K562 (cell line): ENCODE results near the gene AFG1L. TPM values are rescaled to one million over a fixed set of nuclear protein-coding genes. Genes with fewer than 3 reads are reported as not detected.

Experiments
- ATF7 ChIP-seq: fragments of 450-650 bp; IDR thresholded peaks from 2 replicates; pipeline ENCODE4 v1.7.1; 2014; ENCODE audit warnings: mild to moderate bottlenecking, moderate library complexity
- EGR1 ChIP-seq: fragments of 450-650 bp; conservative IDR thresholded peaks from 2 replicates; pipeline ENCODE4 v1.6.1; 2017; ENCODE audit warnings: mild to moderate bottlenecking
- ELF1 ChIP-seq: fragments of 200-800 bp; sonication (Bioruptor generic); IDR thresholded peaks from 2 replicates; pipeline ENCODE4 v1.6.1; 2016; ENCODE audit warnings: missing genetic modification characterization, missing compliant biosample characterization
- MAZ ChIP-seq, 2 experiments: fragments of 450-650 bp in 1 of 2; sonication (generic) in 1 of 2; formaldehyde crosslinking; IDR thresholded peaks in 1 of 2; conservative IDR thresholded peaks in 1 of 2; 2 replicates each; pipeline versions ENCODE4 v1.4.0 to v1.5.0; 2020; ENCODE audit warnings: mild to moderate bottlenecking in 1 of 2, missing genetic modification reagents in 1 of 2
- MGA ChIP-seq: fragments of 450-650 bp; IDR thresholded peaks from 2 replicates; pipeline ENCODE4 v1.6.1; 2016; ENCODE audit warnings: mild to moderate bottlenecking, moderate library complexity
- MYC ChIP-seq, 2 experiments: fragments of 250-450 bp in 1 of 2; sonication (Bioruptor Pico) in 1 of 2; IDR thresholded peaks; 2 replicates each; pipeline versions ENCODE4 v1.5.1 to v1.6.1; 2012 to 2021; ENCODE audit warnings: low read depth in 2 of 2, borderline replicate concordance in 1 of 2, improper control_type of control experiment in 1 of 2, low read length in 1 of 2, mild to moderate bottlenecking in 1 of 2, moderate library complexity in 1 of 2
- POLR3G ChIP-seq: IDR thresholded peaks from 2 replicates; pipeline ENCODE4 v1.6.1; 2011; ENCODE audit not compliant: insufficient read length, insufficient replicate concordance; ENCODE audit errors: extremely low read depth
- POU5F1 ChIP-seq: fragments of 150-350 bp; IDR thresholded peaks from 2 replicates; pipeline ENCODE4 v1.6.1; 2014; ENCODE audit warnings: borderline replicate concordance, low read length, low read depth, mild to moderate bottlenecking; ENCODE audit not compliant: partially characterized antibody
- RFX1 ChIP-seq: fragments of 450-650 bp; IDR thresholded peaks from 2 replicates; pipeline ENCODE4 v1.6.1; 2016; ENCODE audit warnings: mild to moderate bottlenecking, moderate library complexity
- SP2 ChIP-seq: IDR thresholded peaks from 2 replicates; pipeline ENCODE4 v1.6.1; 2011; ENCODE audit warnings: mild to moderate bottlenecking, low read depth, low read length, moderate library complexity; ENCODE audit not compliant: poor library complexity, severe bottlenecking; ENCODE audit errors: extremely low read depth
- STAT5A ChIP-seq: IDR thresholded peaks from 2 replicates; pipeline ENCODE4 v1.6.1; 2012; ENCODE audit warnings: low read length, inconsistent platforms, borderline replicate concordance
- ZBTB17 ChIP-seq: fragments of 450-650 bp; formaldehyde crosslinking; IDR thresholded peaks from 2 replicates; pipeline ENCODE4 v1.4.0; 2020; ENCODE audit warnings: mild to moderate bottlenecking
- ZFP30 ChIP-seq: fragments of 250-450 bp; sonication (Bioruptor Pico); IDR thresholded peaks from 2 replicates; pipeline ENCODE4 v1.8.0; 2022; ENCODE audit warnings: moderate library complexity, mild to moderate bottlenecking, inconsistent platforms, borderline replicate concordance
- polyA plus RNA-seq, 8 experiments: library from polyadenylated mRNA; depleted of rRNA in 4 of 8; stranded (reverse) in 5 of 8; unstranded in 3 of 8; fragments of >200 nt; fragmentation: Nextera tagmentation in 2 of 8; fragmentation: Illumina TruSeq in 1 of 8; extraction: Ambion mirVana in 2 of 8; extraction: Trizol in 1 of 8; gene quantifications; 2 replicates each; pipeline versions ENCODE4 v1.2.1 to v1.2.3, GENCODE V29; 2011 to 2014; ENCODE audit warnings: inconsistent platforms in 1 of 8, missing spikeins in 1 of 8
- total RNA-seq, 7 experiments: library from RNA; depleted of rRNA in 6 of 7; stranded (reverse); fragments of >200 nt in 6 of 7; fragmentation: Illumina TruSeq in 2 of 7; extraction: Trizol in 2 of 7; gene quantifications; 2 replicates each; pipeline versions ENCODE4 v1.2.1 to v1.2.3, GENCODE V29; 2011 to 2021; ENCODE audit warnings: low replicate concordance in 1 of 7
- TF ChIP-seq, protein P1 (sequence below), 2 experiments: IDR thresholded peaks; 2 replicates each; pipeline ENCODE4 v1.6.1; 2011; ENCODE audit warnings: borderline replicate concordance in 1 of 2, control low read depth in 1 of 2, low read depth in 1 of 2, low read length in 1 of 2, mild to moderate bottlenecking in 1 of 2, mixed read lengths in 1 of 2, moderate library complexity in 1 of 2; ENCODE audit not compliant: insufficient read depth in 1 of 2, insufficient read length in 1 of 2, poor library complexity in 1 of 2, severe bottlenecking in 1 of 2; ENCODE audit errors: extremely low read depth in 1 of 2

AFG1L gene
- total and polyA plus RNA-seq, 9 of the 15 experiments (the other 6 are each of a cell fraction or from before 2014, with no cell fraction given): 2.2 to 15.5 (median 5.8) TPM

GRCh38 chr6:108562503-108562993 lies 267.7 kb downstream of the AFG1L start (continued):
- TF ChIP-seq, protein P1, sequence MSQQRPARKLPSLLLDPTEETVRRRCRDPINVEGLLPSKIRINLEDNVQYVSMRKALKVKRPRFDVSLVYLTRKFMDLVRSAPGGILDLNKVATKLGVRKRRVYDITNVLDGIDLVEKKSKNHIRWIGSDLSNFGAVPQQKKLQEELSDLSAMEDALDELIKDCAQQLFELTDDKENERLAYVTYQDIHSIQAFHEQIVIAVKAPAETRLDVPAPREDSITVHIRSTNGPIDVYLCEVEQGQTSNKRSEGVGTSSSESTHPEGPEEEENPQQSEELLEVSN (IDR thresholded peaks at IDR 0.05; ENCODE audit: borderline replicate concordance in 1 of 2, extremely low read depth in 1 of 2, insufficient read depth in 1 of 2, insufficient read length in 1 of 2, low read depth in 1 of 2, low read length in 1 of 2, poor library complexity in 1 of 2, severe bottlenecking in 1 of 2): peak; percentile 69 to 82
- TF ChIP-seq EGR1 (0 out of 2 replicates have a peak, but pooled peaks have one; percentile 7), MAZ (CRISPR knock-in tag; conservative IDR thresholded peaks at IDR 0.05 in 1 of 2, IDR thresholded peaks at IDR 0.05 in 1 of 2) (peak in 1 of 2 experiments; percentile 48; a peak in 2 of 4 replicates), MGA (peak; percentile 97), ATF7 (peak; percentile 97), STAT5A (peak; percentile 60; the same call in 1 of the 2 replicates), POLR3G (no peak), POU5F1 (no peak), ELF1 (tag) (0 out of 2 replicates have a peak, but pooled peaks have one; percentile 47), ZBTB17 (CRISPR knock-in tag) (0 out of 2 replicates have a peak, but pooled peaks have one; percentile 7), ZFP30 (CRISPR knock-in tag) (no peak), MYC (IDR thresholded peaks at IDR 0.05; ENCODE audit: low read depth, low read length) (peak; percentile 95), MYC (CRISPR knock-in tag; IDR thresholded peaks at IDR 0.05; ENCODE audit: borderline replicate concordance, low read depth) (0 out of 2 replicates have a peak, but pooled peaks have one; percentile 17), RFX1 (no peak; the same call in 1 of the 2 replicates), SP2 (no peak)
